ENCODE measurements around the gene KIAA2012. TPM values are rescaled to one million over a fixed set of nuclear protein-coding genes. Genes with fewer than 3 reads are reported as not detected.

Gene KIAA2012
- total RNA-seq, 1 donor from 2014 or later = not detected

DNA sequence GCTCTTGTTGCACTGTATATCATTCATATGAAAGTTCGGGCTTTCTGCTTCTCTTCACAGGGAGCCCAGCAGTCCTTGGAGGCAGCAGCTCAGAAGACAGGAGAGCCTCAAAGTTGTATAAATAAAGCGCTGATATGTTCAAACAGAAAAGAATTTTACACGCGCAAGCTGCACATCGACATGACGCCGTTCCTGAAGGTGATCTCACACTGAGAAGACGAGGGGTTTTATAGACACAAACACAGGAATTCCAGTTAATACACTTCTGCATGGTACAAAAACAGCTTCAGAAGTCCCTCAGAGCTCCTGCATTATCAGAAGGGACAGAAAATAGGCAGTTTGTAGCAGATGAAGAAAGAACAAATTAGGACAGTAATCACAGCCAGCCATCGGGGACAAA lies 81.6 kb downstream of the KIAA2012 start:
- Histone ChIP-seq H3K4me3 (ENCODE audit: low read depth, low read length) (no peak overlapping the region), H3K36me3 (ENCODE audit: control insufficient read depth, insufficient read depth, low read length) (no peaks in the 10 kb centered on the region), H3K27me3 (ENCODE audit: control insufficient read depth, insufficient read depth, low read length) (no peaks in the 10 kb centered on the region)
- FAIRE-seq (no peak), DNase-seq (ENCODE audit: low read depth) (no peak)
- TF ChIP-seq, protein P1, sequence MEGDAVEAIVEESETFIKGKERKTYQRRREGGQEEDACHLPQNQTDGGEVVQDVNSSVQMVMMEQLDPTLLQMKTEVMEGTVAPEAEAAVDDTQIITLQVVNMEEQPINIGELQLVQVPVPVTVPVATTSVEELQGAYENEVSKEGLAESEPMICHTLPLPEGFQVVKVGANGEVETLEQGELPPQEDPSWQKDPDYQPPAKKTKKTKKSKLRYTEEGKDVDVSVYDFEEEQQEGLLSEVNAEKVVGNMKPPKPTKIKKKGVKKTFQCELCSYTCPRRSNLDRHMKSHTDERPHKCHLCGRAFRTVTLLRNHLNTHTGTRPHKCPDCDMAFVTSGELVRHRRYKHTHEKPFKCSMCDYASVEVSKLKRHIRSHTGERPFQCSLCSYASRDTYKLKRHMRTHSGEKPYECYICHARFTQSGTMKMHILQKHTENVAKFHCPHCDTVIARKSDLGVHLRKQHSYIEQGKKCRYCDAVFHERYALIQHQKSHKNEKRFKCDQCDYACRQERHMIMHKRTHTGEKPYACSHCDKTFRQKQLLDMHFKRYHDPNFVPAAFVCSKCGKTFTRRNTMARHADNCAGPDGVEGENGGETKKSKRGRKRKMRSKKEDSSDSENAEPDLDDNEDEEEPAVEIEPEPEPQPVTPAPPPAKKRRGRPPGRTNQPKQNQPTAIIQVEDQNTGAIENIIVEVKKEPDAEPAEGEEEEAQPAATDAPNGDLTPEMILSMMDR (IDR thresholded peaks at IDR 0.05; ENCODE audit: insufficient read depth, low read length, severe bottlenecking) = no peak

DNA sequence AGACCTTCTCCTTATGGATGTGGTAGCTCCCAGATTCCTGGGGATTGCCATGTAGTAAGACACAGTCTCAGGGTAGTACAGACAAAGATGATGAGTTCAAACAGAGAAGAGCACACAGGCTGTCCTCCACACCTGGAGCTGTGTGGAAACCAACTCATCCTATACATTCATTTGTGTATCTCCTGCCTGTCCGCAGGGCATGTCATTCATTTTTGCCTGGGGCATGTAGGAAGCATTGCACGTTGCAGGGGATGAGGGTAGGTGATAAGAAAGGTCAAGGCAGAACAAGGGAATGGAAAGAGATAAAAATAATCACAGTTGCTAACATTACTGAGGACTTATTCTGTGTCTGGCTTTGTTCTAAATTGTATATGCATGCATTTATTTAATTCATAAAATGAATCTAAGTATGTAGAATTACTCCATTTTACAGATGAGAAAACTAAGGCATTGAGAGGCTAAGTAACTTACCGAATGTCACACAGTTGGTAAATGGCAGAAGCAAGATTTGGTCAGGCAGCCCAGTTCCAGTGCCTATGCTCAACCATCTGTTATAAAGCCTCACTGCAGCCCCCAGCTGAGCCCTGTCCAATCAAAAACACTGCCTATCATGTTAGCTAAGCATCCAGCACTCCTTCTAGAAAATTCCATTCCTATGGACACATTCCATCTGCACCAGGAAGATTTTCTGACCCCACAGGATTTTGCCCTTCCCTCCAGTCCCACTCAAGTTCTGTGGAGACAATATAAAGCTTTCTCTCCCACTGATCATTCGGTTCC lies 84.3 kb downstream of the KIAA2012 start:
- TF ChIP-seq, protein P1 (IDR thresholded peaks at IDR 0.05; ENCODE audit: insufficient read depth, low read length, severe bottlenecking) = no peak
- DNase-seq (ENCODE audit: low read depth) = no peak

DNA sequence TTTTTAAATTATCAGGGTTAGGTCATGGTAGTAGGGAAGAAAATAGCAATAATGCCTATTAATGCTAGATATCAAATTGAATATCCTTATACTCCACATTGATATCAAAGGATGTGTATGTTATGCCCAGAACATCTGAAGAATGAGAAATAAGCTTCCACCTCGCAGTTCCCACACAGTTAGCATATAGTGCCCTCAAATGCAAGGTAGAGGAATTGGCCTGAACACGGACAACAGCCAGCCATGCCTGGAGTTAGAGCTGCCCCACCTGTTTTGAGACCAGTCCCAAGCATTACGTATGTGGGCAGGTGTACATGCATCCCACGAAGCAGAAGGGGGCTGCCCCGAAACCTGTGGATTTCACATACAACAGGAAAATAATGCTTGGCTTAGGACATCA lies 85.7 kb downstream of the KIAA2012 start:
- TF ChIP-seq, protein P1 (IDR thresholded peaks at IDR 0.05; ENCODE audit: insufficient read depth, low read length, severe bottlenecking) = no peak
- Histone ChIP-seq H3K4me3 (ENCODE audit: low read depth, low read length) (no peak overlapping the region), H3K27me3 (ENCODE audit: control insufficient read depth, insufficient read depth, low read length) (no peaks in the 10 kb centered on the region), H3K36me3 (ENCODE audit: control insufficient read depth, insufficient read depth, low read length) (no peaks in the 10 kb centered on the region)
- DNase-seq (ENCODE audit: low read depth) = no peak
- no peak for FAIRE-seq

More for the DNA sequence above, 84.3 kb downstream of the KIAA2012 start:
- no peaks in the 10 kb centered on the region for H3K27me3 ChIP-seq (ENCODE audit: control insufficient read depth, insufficient read depth, low read length)
- no peak for FAIRE-seq
- no peaks in the 10 kb centered on the region for H3K36me3 ChIP-seq (ENCODE audit: control insufficient read depth, insufficient read depth, low read length)
- no peak overlapping the region for H3K4me3 ChIP-seq (ENCODE audit: low read depth, low read length)

DNA sequence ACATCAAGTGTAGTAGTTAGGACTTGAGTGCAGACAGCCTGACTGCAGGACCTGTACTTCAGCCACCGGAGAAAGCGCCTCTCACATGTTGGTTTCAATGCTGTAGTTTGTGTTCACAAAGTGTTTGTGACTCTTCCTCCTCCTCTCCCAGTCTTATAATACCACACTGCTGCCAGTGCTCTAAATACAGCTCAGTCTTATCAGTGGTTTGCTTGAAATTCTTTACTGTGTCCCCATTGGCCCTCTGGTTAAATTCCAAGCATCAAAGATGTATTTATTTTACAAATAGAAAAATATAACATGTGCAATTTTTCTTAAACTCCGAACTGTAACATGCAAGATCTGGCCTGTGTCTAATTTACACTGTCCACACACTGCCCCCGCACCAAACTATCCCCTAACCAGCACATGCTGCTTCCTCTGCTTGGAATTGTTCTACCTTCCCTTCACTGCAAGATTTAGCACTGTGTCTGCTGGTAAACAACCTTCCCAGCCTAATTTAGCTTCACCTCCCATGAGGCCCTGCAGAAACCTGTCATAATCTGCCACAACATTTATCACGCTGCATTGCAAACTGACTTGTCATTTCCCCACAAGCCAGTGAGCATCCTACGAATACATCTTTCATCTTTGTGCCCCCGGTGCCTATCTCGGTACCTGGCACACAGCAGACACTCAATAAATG lies 88.2 kb downstream of the KIAA2012 start:
- DNase-seq (ENCODE audit: low read depth) (no peak), FAIRE-seq (no peak)

DNA sequence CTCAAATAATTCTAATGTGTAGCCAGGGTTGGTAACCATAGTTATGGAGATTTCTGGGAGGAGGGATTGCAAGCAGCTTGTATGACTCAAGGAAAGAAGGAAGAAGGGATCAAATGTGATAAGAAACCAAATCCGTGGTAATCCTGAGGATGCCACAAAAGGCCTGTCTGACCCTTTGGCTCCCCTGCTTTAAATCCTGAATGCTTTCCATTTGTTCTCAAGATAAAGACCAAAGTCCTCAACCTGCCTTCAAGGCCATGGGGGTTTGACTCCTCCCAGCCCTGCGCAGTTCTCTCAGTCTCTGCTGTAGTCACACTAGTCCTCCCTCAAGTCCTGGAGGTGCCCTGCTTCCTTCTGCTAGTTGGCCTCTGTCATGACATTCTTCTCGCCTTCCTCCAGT lies 91.4 kb downstream of the KIAA2012 start:
- no peak for FAIRE-seq
- Histone ChIP-seq H3K27me3 (ENCODE audit: control insufficient read depth, insufficient read depth, low read length) (no peaks in the 10 kb centered on the region), H3K4me3 (ENCODE audit: low read depth, low read length) (no peak overlapping the region), H3K36me3 (ENCODE audit: control insufficient read depth, insufficient read depth, low read length) (no peaks in the 10 kb centered on the region)
- no peak for DNase-seq (ENCODE audit: low read depth)
- TF ChIP-seq, protein P1 (IDR thresholded peaks at IDR 0.05; ENCODE audit: insufficient read depth, low read length, severe bottlenecking) = no peak

More for the DNA sequence above, 88.2 kb downstream of the KIAA2012 start:
- Histone ChIP-seq H3K27me3 (ENCODE audit: control insufficient read depth, insufficient read depth, low read length) (no peaks in the 10 kb centered on the region), H3K36me3 (ENCODE audit: control insufficient read depth, insufficient read depth, low read length) (no peaks in the 10 kb centered on the region), H3K4me3 (ENCODE audit: low read depth, low read length) (no peak overlapping the region)
- TF ChIP-seq, protein P1 (IDR thresholded peaks at IDR 0.05; ENCODE audit: insufficient read depth, low read length, severe bottlenecking) = no peak
